SU-DHL-6 (cell line): Measurements from ENCODE around the gene EPHA5.

Experiments
- H2AFZ ChIP-seq: fragments of 200-600 bp; sonication (generic); 2 replicates; pipeline ENCODE4 v1.6.1; 2014; ENCODE audit warnings: low read depth, mild to moderate bottlenecking, moderate library complexity, mixed read lengths, antibody characterized with exemption, low read length; ENCODE audit not compliant: severe bottlenecking
- H3F3A ChIP-seq: fragments of 200-600 bp; shearing (Covaris generic); 2 replicates; pipeline ENCODE4 v1.6.0; 2016; ENCODE audit warnings: antibody characterized with exemption, mild to moderate bottlenecking; ENCODE audit not compliant: insufficient read depth
- H3K27ac ChIP-seq: fragments of 200-600 bp; sonication (generic); 2 replicates; pipeline ENCODE4 v1.5.1; 2016; ENCODE audit warnings: low read depth, mild to moderate bottlenecking, low read length, moderate library complexity, mixed read lengths
- H3K27me3 ChIP-seq: fragments of 200-600 bp; sonication (generic), shearing (Covaris generic); 2 replicates; pipeline ENCODE4 v1.6.0; 2014; ENCODE audit warnings: mild to moderate bottlenecking, low read length
- H3K36me3 ChIP-seq: fragments of 200-600 bp; sonication (generic); 2 replicates; pipeline ENCODE4 v1.6.1; 2014; ENCODE audit warnings: mild to moderate bottlenecking, low read length, mixed read lengths
- H3K4me2 ChIP-seq: fragments of 300-600, 200-600 bp; shearing (Covaris generic), sonication (generic); 2 replicates; pipeline ENCODE4 v1.6.0; 2014; ENCODE audit warnings: low read length, low read depth, mild to moderate bottlenecking; ENCODE audit not compliant: poor library complexity, severe bottlenecking
- H3K4me3 ChIP-seq: fragments of 200-600 bp; sonication (generic); 2 replicates; pipeline ENCODE4 v1.5.1; 2014; ENCODE audit warnings: antibody characterized with exemption, low read length, mild to moderate bottlenecking, mixed read lengths; ENCODE audit not compliant: insufficient read depth, poor library complexity, severe bottlenecking
- H3K79me2 ChIP-seq: fragments of 200-600 bp; sonication (generic); 2 replicates; pipeline ENCODE4 v1.6.1; 2014; ENCODE audit warnings: mild to moderate bottlenecking, low read length, moderate library complexity; ENCODE audit not compliant: insufficient read depth
- H3K9ac ChIP-seq: fragments of 200-600 bp; sonication (generic); 2 replicates; pipeline ENCODE4 v1.7.0; 2014; ENCODE audit warnings: mild to moderate bottlenecking, low read length
- H3K9me2 ChIP-seq: fragments of 200-600 bp; sonication (generic); replicated peaks from 2 replicates; pipeline ENCODE4 v1.6.1; 2014; ENCODE audit warnings: low read length; ENCODE audit not compliant: insufficient read depth
- H3K9me3 ChIP-seq: fragments of 200-600 bp; sonication (generic); 2 replicates; pipeline ENCODE4 v1.6.1; 2014; ENCODE audit warnings: low read length, mixed read lengths; ENCODE audit not compliant: insufficient read depth
- H4K20me1 ChIP-seq: fragments of 200-600 bp; sonication (generic); 2 replicates; pipeline ENCODE4 v1.6.1; 2014; ENCODE audit warnings: low read depth, mild to moderate bottlenecking, antibody characterized with exemption, low read length, moderate library complexity, mixed read lengths
- EZH2phosphoT487 ChIP-seq: fragments of 200-600 bp; sonication (generic), shearing (Covaris generic); conservative IDR thresholded peaks from 2 replicates; pipeline ENCODE4 v1.6.1; 2018; ENCODE audit warnings: mild to moderate bottlenecking, antibody characterized with exemption, low read length, moderate library complexity, mixed read lengths
- TF ChIP-seq, protein P1 (sequence below): fragments of 200-600 bp; sonication (generic); IDR thresholded peaks from one replicate; pipeline ENCODE4 v1.5.1; 2017; ENCODE audit warnings: antibody characterized with exemption, mild to moderate bottlenecking, low read length, moderate library complexity; ENCODE audit not compliant: insufficient read depth, poor library complexity, severe bottlenecking

Gene EPHA5

DNA sequence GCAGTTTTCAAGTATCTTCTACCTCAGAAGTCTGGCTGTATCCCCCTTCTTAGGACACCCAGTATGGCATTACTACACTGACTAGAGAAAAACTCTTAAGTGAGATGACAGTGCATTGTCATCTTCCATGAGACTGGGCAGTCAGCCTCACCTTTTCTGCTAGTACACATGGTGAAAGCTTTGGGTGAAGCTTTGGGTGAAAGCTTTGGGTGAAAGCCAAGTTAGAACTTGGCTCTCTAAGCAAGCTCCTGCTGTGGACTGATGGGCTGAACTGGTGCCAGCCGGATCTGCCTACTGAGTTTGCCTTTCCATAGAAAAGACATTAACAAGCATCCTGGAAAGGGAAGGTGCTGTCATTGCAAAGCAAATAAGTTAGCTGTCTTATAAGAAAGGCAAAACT, 8.8 kb downstream of the EPHA5 start:
- TF ChIP-seq EZH2phosphoT487: no peak
- TF ChIP-seq, protein P1, sequence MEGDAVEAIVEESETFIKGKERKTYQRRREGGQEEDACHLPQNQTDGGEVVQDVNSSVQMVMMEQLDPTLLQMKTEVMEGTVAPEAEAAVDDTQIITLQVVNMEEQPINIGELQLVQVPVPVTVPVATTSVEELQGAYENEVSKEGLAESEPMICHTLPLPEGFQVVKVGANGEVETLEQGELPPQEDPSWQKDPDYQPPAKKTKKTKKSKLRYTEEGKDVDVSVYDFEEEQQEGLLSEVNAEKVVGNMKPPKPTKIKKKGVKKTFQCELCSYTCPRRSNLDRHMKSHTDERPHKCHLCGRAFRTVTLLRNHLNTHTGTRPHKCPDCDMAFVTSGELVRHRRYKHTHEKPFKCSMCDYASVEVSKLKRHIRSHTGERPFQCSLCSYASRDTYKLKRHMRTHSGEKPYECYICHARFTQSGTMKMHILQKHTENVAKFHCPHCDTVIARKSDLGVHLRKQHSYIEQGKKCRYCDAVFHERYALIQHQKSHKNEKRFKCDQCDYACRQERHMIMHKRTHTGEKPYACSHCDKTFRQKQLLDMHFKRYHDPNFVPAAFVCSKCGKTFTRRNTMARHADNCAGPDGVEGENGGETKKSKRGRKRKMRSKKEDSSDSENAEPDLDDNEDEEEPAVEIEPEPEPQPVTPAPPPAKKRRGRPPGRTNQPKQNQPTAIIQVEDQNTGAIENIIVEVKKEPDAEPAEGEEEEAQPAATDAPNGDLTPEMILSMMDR: no peak
- no peak overlapping the region for H3K4me2 ChIP-seq
- H4K20me1 ChIP-seq: no peaks in the 10 kb centered on the region
- H3K9me2 ChIP-seq: no peaks in the 10 kb centered on the region
- no peaks in the 10 kb centered on the region for H3K36me3 ChIP-seq
- H3K79me2 ChIP-seq: no peaks in the 10 kb centered on the region
- H2AFZ ChIP-seq: no peak overlapping the region
- H3K9me3 ChIP-seq: no peaks in the 10 kb centered on the region
- H3K9ac ChIP-seq: no peak overlapping the region
- no peak overlapping the region for H3K4me3 ChIP-seq
- no peaks in the 10 kb centered on the region for H3K27me3 ChIP-seq
- H3K27ac ChIP-seq: no peak overlapping the region
- H3F3A ChIP-seq: no peaks in the 10 kb centered on the region

DNA sequence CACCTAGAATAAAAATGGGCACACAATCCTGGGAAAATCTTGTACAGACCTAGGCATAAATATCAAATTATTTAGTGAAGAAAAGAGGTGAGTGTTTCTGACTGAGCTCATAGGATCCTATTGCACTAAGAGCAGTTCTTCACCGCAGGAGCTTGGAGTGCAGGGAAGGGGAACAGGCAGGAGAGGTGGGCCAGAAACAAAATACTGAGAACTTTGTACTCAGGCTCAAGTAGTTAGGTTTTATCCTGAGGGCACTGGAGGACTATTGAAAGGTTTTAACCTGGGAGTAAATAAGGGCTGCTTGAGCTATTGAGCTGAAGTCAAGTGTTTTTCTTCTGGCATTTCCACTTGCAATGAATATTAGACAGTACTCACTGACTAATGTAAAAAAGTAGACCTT, 12.2 kb downstream of the EPHA5 start:
- Histone ChIP-seq H3K79me2 (no peaks in the 10 kb centered on the region), H3K36me3 (no peaks in the 10 kb centered on the region), H3K9me3 (no peaks in the 10 kb centered on the region), H3K4me3 (no peak overlapping the region), H4K20me1 (no peaks in the 10 kb centered on the region), H2AFZ (no peak overlapping the region), H3K27ac (no peak overlapping the region), H3K9ac (no peak overlapping the region), H3K4me2 (no peak overlapping the region), H3F3A (no peaks in the 10 kb centered on the region), H3K9me2 (no peaks in the 10 kb centered on the region), H3K27me3 (no peaks in the 10 kb centered on the region)
- no peak for TF ChIP-seq EZH2phosphoT487
- TF ChIP-seq, protein P1: no peak

DNA sequence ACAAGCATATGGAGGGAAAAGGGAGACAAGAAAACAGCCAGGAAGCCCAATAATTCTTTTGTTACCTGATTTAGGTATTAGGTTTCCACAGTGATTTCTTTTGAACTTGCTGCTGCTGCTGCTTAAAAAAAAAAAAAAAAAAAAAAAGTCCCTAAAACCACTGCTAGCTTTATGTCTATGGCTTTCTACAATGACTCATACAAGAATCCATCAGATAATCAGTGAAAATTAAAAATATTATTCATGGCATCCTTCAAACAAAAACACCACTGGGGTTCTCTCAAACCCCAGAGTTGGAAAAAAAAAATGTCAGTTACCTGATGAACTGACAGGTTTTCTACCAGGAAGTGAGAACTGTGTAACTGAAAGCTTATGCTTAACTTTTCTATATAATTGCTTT, 14.3 kb downstream of the EPHA5 start:
- Histone ChIP-seq H3K4me2 (no peak overlapping the region), H2AFZ (no peak overlapping the region), H3K9me2 (no peaks in the 10 kb centered on the region), H3K4me3 (no peak overlapping the region), H3F3A (no peaks in the 10 kb centered on the region), H3K27me3 (no peaks in the 10 kb centered on the region), H3K9me3 (no peaks in the 10 kb centered on the region), H4K20me1 (no peaks in the 10 kb centered on the region), H3K36me3 (no peaks in the 10 kb centered on the region), H3K9ac (no peak overlapping the region), H3K27ac (no peak overlapping the region), H3K79me2 (no peaks in the 10 kb centered on the region)
- no peak for TF ChIP-seq EZH2phosphoT487
- TF ChIP-seq, protein P1: no peak
